ENCODE results near the gene NUTF2. TPM values are rescaled to one million over a fixed set of nuclear protein-coding genes. Genes with fewer than 3 reads are reported as not detected.

The NUTF2 gene
- 355 TPM for polyA plus RNA-seq (2012; ENCODE audit: insufficient read depth, insufficient read length, low read depth)

DNA sequence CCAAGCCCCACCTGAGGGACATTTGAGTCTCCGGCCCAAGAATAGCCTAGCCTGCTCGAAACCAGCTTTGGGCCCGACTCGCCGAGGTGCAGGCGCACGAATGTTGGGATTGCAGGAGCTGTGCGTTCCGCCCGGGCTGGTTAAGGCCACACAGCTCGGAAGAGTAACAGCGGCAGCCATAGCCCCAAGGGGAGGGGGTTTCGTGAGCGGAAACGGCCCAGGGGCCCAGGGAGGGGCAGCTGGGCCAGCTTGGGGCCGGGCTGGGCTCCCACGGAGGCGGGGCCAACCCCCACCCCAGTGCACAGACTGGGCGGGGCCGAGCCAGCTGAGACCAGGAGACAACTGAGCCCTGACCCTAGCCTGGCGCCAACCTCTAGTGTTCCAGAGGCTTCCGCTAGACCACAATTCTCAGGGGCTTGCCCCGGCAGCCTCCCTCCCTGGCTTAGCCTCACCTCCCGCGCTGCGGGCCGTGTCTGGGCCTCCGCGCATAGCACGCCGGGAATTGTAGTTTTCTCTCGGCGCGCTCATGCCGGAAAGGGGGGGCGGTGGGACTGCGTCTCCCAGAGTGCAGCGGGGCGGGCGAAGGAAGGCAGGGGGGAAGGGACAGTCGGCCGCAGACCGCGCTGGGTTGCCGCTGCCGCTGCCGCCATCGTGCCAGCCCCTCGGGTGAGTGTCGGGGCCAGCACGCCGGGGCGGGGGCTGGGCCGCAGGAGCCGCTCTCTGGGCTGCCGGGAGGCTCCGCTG lies at the start of gene NUTF2:
Gene NUTF2 (plus strand): TSS at position 614 of the 744 bp plus-strand sequence. CDS start 18,198 bp downstream, outside the sequence.
- Histone ChIP-seq H3K4me3 (ENCODE audit: low read depth, low read length) (peak within 1 kb of the TSS; percentile 96), H3K27me3 (no peaks in the 10 kb centered on the region), H3K9me3 (no peaks in the 10 kb centered on the region), H3K36me3 (peaks cover 5% of the 10 kb centered on the region; the same call in 1 of the 2 replicates), H3K4me1 (no peaks in the 10 kb centered on the region)
- DNase-seq = peak; percentile 98
- TF ChIP-seq, protein P1, sequence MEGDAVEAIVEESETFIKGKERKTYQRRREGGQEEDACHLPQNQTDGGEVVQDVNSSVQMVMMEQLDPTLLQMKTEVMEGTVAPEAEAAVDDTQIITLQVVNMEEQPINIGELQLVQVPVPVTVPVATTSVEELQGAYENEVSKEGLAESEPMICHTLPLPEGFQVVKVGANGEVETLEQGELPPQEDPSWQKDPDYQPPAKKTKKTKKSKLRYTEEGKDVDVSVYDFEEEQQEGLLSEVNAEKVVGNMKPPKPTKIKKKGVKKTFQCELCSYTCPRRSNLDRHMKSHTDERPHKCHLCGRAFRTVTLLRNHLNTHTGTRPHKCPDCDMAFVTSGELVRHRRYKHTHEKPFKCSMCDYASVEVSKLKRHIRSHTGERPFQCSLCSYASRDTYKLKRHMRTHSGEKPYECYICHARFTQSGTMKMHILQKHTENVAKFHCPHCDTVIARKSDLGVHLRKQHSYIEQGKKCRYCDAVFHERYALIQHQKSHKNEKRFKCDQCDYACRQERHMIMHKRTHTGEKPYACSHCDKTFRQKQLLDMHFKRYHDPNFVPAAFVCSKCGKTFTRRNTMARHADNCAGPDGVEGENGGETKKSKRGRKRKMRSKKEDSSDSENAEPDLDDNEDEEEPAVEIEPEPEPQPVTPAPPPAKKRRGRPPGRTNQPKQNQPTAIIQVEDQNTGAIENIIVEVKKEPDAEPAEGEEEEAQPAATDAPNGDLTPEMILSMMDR (IDR thresholded peaks at IDR 0.05; ENCODE audit: low read depth, low read length) = no peak

DNA sequence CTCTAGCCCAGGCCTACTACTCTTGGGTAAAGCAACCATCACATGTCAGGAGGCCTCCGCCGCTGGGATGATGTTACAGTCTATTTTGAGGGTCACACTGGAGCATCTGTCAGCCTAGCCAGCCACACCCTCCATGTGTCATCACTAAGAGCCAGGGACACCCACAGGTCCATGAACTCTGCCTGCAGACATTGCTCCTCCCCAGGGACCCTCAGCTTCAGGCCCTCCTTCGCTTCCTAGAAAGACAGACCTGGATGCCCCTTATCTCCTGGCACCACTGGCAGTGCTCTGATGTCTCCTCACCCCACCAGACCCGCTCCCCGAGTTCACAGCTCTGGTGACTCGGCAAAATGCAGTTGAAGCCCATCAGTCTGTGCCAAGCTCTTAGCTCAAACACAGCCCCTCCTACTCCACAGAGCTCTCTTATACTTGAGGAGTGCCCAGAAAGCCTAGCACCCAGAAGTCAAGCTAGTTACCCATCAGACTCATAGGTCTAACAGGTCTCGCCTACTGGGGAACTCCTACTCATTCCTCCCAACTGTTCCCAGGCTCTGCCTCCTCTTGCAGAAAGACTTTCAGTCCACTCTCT lies 46.3 kb upstream of the NUTF2 start:
- H3K4me3 ChIP-seq (ENCODE audit: low read depth, low read length) = no peak overlapping the region
- H3K9me3 ChIP-seq = no peaks in the 10 kb centered on the region
- no peaks in the 10 kb centered on the region for H3K27me3 ChIP-seq
- H3K36me3 ChIP-seq = peaks cover 35% of the 10 kb centered on the region
- peak; percentile 18 for DNase-seq
- no peaks in the 10 kb centered on the region for H3K4me1 ChIP-seq
- TF ChIP-seq, protein P1 (IDR thresholded peaks at IDR 0.05; ENCODE audit: low read depth, low read length) = no peak

DNA sequence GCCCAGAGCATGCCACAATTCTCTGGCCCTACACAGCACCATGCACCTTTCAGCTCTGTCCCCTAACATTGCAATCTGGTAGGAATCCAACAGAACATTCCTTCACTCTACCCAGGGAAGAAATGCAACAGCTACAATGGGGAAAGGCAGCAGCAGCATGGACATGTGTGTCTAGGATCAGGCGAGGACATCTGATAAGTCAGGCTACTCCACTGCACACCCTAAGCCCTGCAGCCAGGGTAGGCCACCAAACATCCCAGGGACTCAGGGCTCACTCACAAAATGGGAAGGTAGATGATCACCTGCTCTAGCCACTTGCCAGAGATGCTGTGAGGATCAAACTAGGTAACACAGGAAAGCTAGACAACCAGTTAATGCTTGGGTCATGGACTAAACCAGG lies 45.5 kb upstream of the NUTF2 start:
- H3K4me3 ChIP-seq (ENCODE audit: low read depth, low read length) = no peak overlapping the region
- peaks cover 35% of the 10 kb centered on the region for H3K36me3 ChIP-seq
- no peaks in the 10 kb centered on the region for H3K27me3 ChIP-seq
- H3K9me3 ChIP-seq = no peaks in the 10 kb centered on the region
- DNase-seq = no peak
- H3K4me1 ChIP-seq = no peaks in the 10 kb centered on the region
- TF ChIP-seq, protein P1 (IDR thresholded peaks at IDR 0.05; ENCODE audit: low read depth, low read length) = no peak

DNA sequence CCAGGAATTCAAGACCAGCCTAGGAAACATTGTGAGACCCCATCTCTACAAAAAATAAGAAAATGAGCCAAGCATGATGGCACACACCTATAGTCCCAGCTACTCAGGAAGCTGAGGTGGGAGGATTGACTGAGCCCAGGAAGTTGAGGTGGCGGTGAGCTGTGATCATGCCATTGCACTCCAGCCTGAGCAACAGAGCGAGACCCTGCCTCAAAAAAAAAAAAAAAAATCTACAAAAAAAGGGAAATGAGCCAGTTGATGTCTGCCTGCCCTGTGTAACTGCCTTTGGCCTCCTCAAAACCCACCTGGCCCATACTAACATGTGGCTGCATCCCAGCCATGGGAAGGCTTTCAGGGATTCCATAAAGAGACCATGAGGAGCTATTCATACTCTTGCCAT lies 44.9 kb upstream of the NUTF2 start:
- DNase-seq = no peak
- peaks cover 35% of the 10 kb centered on the region for H3K36me3 ChIP-seq
- no peaks in the 10 kb centered on the region for H3K27me3 ChIP-seq
- no peaks in the 10 kb centered on the region for H3K4me1 ChIP-seq
- H3K4me3 ChIP-seq (ENCODE audit: low read depth, low read length) = no peak overlapping the region
- TF ChIP-seq, protein P1 (IDR thresholded peaks at IDR 0.05; ENCODE audit: low read depth, low read length) = no peak
- H3K9me3 ChIP-seq = no peaks in the 10 kb centered on the region

DNA sequence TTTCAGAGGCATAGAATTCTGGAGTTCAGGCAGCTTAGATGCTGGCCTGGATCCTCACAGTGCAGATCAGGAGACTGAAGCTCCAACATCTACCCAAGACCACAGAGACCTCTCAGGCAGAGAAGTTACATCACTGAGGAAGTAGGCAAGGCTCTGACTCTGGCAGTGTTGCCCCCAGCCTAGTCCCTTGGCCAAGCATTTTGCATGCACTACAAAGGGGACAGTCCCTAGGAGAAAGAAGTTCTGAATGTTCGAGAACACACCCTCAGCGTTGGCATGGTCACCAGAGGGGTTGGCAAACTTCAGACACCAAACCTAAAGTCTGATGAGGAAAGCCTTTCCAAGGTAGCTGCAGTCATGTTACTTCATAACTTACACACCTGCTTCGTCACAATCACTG lies 42.8 kb upstream of the NUTF2 start:
- no peaks in the 10 kb centered on the region for H3K4me1 ChIP-seq
- peaks cover 33% of the 10 kb centered on the region for H3K36me3 ChIP-seq
- DNase-seq = no peak
- TF ChIP-seq, protein P1 (IDR thresholded peaks at IDR 0.05; ENCODE audit: low read depth, low read length) = no peak
- H3K9me3 ChIP-seq = no peaks in the 10 kb centered on the region
- no peaks in the 10 kb centered on the region for H3K27me3 ChIP-seq
- no peak overlapping the region for H3K4me3 ChIP-seq (ENCODE audit: low read depth, low read length)

Data from BE2C (cell line).